ENCODE results near the gene MS4A15.

Gene MS4A15

DNA sequence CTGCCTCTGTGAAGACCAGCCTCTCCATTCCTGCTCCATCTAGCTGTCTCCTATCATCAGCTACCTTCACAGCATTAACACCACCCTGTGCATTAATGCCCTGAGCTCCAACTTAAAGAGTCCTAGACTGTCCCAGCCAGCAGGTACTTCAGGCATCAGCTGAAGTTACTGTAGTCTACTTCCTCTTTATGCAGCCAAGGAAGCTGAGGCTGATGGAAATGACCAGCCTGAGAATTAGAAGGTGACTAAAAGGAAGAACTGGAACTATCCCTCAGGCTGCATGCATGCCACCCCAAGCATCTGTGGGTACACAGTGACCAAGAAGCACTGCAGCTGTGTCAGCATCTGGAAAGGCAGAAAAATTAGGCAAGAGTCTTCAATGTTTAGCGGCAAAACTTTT, 56.7 kb downstream of the MS4A15 start:
- no peak overlapping the region for H3K4me3 ChIP-seq (replicated peaks; ENCODE audit: insufficient read depth, low read length)
- no peak overlapping the region for H3K27ac ChIP-seq (replicated peaks)
- no peak for TF ChIP-seq POLR2AphosphoS5 (IDR thresholded peaks at IDR 0.05; ENCODE audit: low read depth)
- TF ChIP-seq, protein P1, sequence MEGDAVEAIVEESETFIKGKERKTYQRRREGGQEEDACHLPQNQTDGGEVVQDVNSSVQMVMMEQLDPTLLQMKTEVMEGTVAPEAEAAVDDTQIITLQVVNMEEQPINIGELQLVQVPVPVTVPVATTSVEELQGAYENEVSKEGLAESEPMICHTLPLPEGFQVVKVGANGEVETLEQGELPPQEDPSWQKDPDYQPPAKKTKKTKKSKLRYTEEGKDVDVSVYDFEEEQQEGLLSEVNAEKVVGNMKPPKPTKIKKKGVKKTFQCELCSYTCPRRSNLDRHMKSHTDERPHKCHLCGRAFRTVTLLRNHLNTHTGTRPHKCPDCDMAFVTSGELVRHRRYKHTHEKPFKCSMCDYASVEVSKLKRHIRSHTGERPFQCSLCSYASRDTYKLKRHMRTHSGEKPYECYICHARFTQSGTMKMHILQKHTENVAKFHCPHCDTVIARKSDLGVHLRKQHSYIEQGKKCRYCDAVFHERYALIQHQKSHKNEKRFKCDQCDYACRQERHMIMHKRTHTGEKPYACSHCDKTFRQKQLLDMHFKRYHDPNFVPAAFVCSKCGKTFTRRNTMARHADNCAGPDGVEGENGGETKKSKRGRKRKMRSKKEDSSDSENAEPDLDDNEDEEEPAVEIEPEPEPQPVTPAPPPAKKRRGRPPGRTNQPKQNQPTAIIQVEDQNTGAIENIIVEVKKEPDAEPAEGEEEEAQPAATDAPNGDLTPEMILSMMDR (IDR thresholded peaks at IDR 0.05; ENCODE audit: insufficient read depth, low read length), result no peak
- TF ChIP-seq GABPA (IDR thresholded peaks at IDR 0.05; ENCODE audit: low read depth), result no peak
- TF ChIP-seq, protein P2, sequence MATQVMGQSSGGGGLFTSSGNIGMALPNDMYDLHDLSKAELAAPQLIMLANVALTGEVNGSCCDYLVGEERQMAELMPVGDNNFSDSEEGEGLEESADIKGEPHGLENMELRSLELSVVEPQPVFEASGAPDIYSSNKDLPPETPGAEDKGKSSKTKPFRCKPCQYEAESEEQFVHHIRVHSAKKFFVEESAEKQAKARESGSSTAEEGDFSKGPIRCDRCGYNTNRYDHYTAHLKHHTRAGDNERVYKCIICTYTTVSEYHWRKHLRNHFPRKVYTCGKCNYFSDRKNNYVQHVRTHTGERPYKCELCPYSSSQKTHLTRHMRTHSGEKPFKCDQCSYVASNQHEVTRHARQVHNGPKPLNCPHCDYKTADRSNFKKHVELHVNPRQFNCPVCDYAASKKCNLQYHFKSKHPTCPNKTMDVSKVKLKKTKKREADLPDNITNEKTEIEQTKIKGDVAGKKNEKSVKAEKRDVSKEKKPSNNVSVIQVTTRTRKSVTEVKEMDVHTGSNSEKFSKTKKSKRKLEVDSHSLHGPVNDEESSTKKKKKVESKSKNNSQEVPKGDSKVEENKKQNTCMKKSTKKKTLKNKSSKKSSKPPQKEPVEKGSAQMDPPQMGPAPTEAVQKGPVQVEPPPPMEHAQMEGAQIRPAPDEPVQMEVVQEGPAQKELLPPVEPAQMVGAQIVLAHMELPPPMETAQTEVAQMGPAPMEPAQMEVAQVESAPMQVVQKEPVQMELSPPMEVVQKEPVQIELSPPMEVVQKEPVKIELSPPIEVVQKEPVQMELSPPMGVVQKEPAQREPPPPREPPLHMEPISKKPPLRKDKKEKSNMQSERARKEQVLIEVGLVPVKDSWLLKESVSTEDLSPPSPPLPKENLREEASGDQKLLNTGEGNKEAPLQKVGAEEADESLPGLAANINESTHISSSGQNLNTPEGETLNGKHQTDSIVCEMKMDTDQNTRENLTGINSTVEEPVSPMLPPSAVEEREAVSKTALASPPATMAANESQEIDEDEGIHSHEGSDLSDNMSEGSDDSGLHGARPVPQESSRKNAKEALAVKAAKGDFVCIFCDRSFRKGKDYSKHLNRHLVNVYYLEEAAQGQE (IDR thresholded peaks at IDR 0.05; ENCODE audit: insufficient replicate concordance, low read depth), result no peak
- peak; percentile 27; the same call in 1 of the 2 replicates for TF ChIP-seq SPI1 (IDR thresholded peaks at IDR 0.05; ENCODE audit: borderline replicate concordance, low read depth)
- H3K27me3 ChIP-seq (ENCODE audit: insufficient read depth, poor library complexity, severe bottlenecking), result no peaks in the 10 kb centered on the region
- DNase-seq (ENCODE audit: low read depth in 1 of 2, low spot score in 1 of 2), result peak in 1 of 2 experiments; percentile 18

GRCh38 chr11:60814112-60814511, 57.4 kb downstream of the MS4A15 start:
- TF ChIP-seq, protein P1 (IDR thresholded peaks at IDR 0.05; ENCODE audit: insufficient read depth, low read length), result no peak
- TF ChIP-seq SPI1 (IDR thresholded peaks at IDR 0.05; ENCODE audit: borderline replicate concordance, low read depth) (no peak), POLR2AphosphoS5 (IDR thresholded peaks at IDR 0.05; ENCODE audit: low read depth) (no peak), GABPA (IDR thresholded peaks at IDR 0.05; ENCODE audit: low read depth) (no peak)
- TF ChIP-seq, protein P2 (IDR thresholded peaks at IDR 0.05; ENCODE audit: insufficient replicate concordance, low read depth), result no peak
- H3K27me3 ChIP-seq (ENCODE audit: insufficient read depth, poor library complexity, severe bottlenecking), result no peaks in the 10 kb centered on the region
- DNase-seq (ENCODE audit: low read depth in 1 of 2, low spot score in 1 of 2), result no peak

DNA sequence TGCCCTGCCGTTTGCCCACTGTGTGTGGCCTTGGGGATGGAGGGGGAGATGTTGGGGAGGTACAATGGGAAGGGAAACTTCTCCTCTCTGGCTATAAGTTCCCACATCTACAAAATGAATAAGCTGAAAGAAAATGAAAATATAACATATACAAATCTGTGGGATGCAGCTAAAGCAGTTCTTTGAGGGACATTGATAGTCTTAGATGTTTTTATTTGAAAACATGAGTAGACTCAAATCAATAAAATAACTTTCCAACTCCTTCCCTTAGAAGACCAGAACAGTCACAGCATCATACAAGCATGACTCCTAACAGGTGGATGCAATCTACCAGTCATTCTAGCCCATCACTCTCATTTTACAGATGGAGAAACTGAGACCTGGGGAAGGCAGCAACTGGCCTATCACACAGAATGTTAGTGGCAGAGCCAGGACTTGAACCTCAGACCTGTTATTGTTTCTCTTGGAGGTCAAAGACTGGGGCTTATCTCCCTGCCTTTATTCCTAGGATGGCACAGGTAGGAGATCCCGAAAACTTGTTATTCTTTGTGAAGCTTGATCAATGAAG, 60.0 kb downstream of the MS4A15 start:
- Histone ChIP-seq H3K4me3 (replicated peaks; ENCODE audit: insufficient read depth, low read length) (no peak overlapping the region), H3K27ac (replicated peaks) (no peak overlapping the region), H3K27me3 (ENCODE audit: insufficient read depth, poor library complexity, severe bottlenecking) (no peaks in the 10 kb centered on the region)
- TF ChIP-seq POLR2AphosphoS5 (IDR thresholded peaks at IDR 0.05; ENCODE audit: low read depth) (no peak), SPI1 (IDR thresholded peaks at IDR 0.05; ENCODE audit: borderline replicate concordance, low read depth) (no peak), GABPA (IDR thresholded peaks at IDR 0.05; ENCODE audit: low read depth) (no peak)
- TF ChIP-seq, protein P1 (IDR thresholded peaks at IDR 0.05; ENCODE audit: insufficient read depth, low read length), result no peak
- TF ChIP-seq, protein P2 (IDR thresholded peaks at IDR 0.05; ENCODE audit: insufficient replicate concordance, low read depth), result no peak
- no peak for DNase-seq (ENCODE audit: low read depth in 1 of 2, low spot score in 1 of 2)

More at GRCh38 chr11:60814112-60814511, 57.4 kb downstream of the MS4A15 start:
- Histone ChIP-seq H3K4me3 (replicated peaks; ENCODE audit: insufficient read depth, low read length) (no peak overlapping the region), H3K27ac (replicated peaks) (no peak overlapping the region)
